WTC11 (cell line): ENCODE results near the gene STXBP2. TPM values are rescaled to one million over a fixed set of nuclear protein-coding genes. Genes with fewer than 3 reads are reported as not detected.

ENCODE experiments used
- ATAC-seq: fragments of 200-7000 bp; cut with Tn5 transposase; 2 replicates; pipeline ENCODE4 v1.10.0; 2021; ENCODE audit warnings: mild to moderate bottlenecking, moderate library complexity
- CTCF ChIA-PET: fragments of 300-600 bp; sonication (Branson Sonifier 250); formaldehyde crosslinking; loops from one replicate; lab custom pipeline; 2021; ENCODE audit warnings: antibody characterized with exemption; lab: Charles Lee
- POLR2A ChIA-PET: fragments of 350-600 bp; sonication (Branson Sonifier 250); formaldehyde crosslinking; loops from one replicate; lab custom pipeline; 2021; ENCODE audit warnings: antibody characterized with exemption; lab: Charles Lee
- DNase-seq: peaks from one replicate; pipeline ENCODE4 v3.0.0; 2021; ENCODE audit warnings: low spot score
- H3K27ac Mint-ChIP-seq: 2 replicates; pipeline ENCODE4 v1.8.0; 2021; ENCODE audit warnings: mixed read lengths
- H3K27me3 Mint-ChIP-seq: 2 replicates; pipeline ENCODE4 v1.8.0; 2021; ENCODE audit warnings: low read depth, mild to moderate bottlenecking, moderate library complexity, mixed read lengths
- H3K36me3 Mint-ChIP-seq: 2 replicates; pipeline ENCODE4 v1.8.0; 2021; ENCODE audit warnings: mixed read lengths
- H3K4me1 Mint-ChIP-seq: 2 replicates; pipeline ENCODE4 v1.8.0; 2022; ENCODE audit warnings: mixed read lengths
- H3K4me3 Mint-ChIP-seq: 2 replicates; pipeline ENCODE4 v1.8.0; 2021; ENCODE audit warnings: mild to moderate bottlenecking, moderate library complexity, mixed read lengths
- H3K9me3 Mint-ChIP-seq: 2 replicates; pipeline ENCODE4 v1.8.0; 2021; ENCODE audit warnings: mixed read lengths
- ARID4B ChIP-seq: sonication (generic); formaldehyde crosslinking; IDR thresholded peaks from 2 replicates; pipeline ENCODE4 v1.8.0; 2023; ENCODE audit warnings: missing genetic modification reagents, mild to moderate bottlenecking, borderline replicate concordance
- CBFB ChIP-seq: sonication (generic); formaldehyde crosslinking; IDR thresholded peaks from 2 replicates; pipeline ENCODE4 v1.8.1; 2022; ENCODE audit warnings: mild to moderate bottlenecking, low read depth, missing genetic modification reagents
- CREM ChIP-seq: sonication (generic); formaldehyde crosslinking; IDR thresholded peaks from 2 replicates; pipeline ENCODE4 v1.8.1; 2022; ENCODE audit warnings: mild to moderate bottlenecking, missing genetic modification reagents, moderate library complexity
- FOXK1 ChIP-seq: sonication (generic); formaldehyde crosslinking; IDR thresholded peaks from 2 replicates; pipeline ENCODE4 v1.8.0; 2022; ENCODE audit warnings: mild to moderate bottlenecking, moderate library complexity, missing genetic modification reagents
- MYBL2 ChIP-seq: sonication (generic); formaldehyde crosslinking; IDR thresholded peaks from 2 replicates; pipeline ENCODE4 v1.8.1; 2023; ENCODE audit warnings: mild to moderate bottlenecking, moderate library complexity, missing genetic modification reagents
- NR1H2 ChIP-seq: sonication (generic); formaldehyde crosslinking; IDR thresholded peaks from 2 replicates; pipeline ENCODE4 v1.9.0; 2021; ENCODE audit warnings: mild to moderate bottlenecking, moderate library complexity, missing genetic modification reagents
- PRDM15 ChIP-seq: sonication (generic); formaldehyde crosslinking; IDR thresholded peaks from 2 replicates; pipeline ENCODE4 v1.8.0; 2022; ENCODE audit warnings: missing genetic modification reagents
- RELA ChIP-seq: sonication (generic); formaldehyde crosslinking; IDR thresholded peaks from 2 replicates; pipeline ENCODE4 v1.8.1; 2022; ENCODE audit warnings: missing genetic modification reagents, mild to moderate bottlenecking, borderline replicate concordance
- RORB ChIP-seq: fragments of 250-450 bp; sonication (Bioruptor Pico); IDR thresholded peaks from 2 replicates; pipeline ENCODE4 v1.9.0; 2021; ENCODE audit warnings: mild to moderate bottlenecking
- TEAD4 ChIP-seq: sonication (generic); formaldehyde crosslinking; IDR thresholded peaks from 2 replicates; pipeline ENCODE4 v1.8.0; 2022; ENCODE audit warnings: mild to moderate bottlenecking, missing genetic modification reagents
- USF2 ChIP-seq: sonication (generic); formaldehyde crosslinking; IDR thresholded peaks from 2 replicates; pipeline ENCODE4 v1.8.1; 2023; ENCODE audit warnings: mild to moderate bottlenecking, missing genetic modification reagents, moderate library complexity
- ZBTB21 ChIP-seq: sonication (generic); formaldehyde crosslinking; IDR thresholded peaks from 2 replicates; pipeline ENCODE4 v1.8.1; 2023; ENCODE audit warnings: mild to moderate bottlenecking, missing genetic modification reagents, borderline replicate concordance
- ZNF121 ChIP-seq: sonication (generic); formaldehyde crosslinking; IDR thresholded peaks from 2 replicates; pipeline ENCODE4 v1.8.0; 2023; ENCODE audit warnings: missing genetic modification reagents
- ZNF396 ChIP-seq: fragments of 250-450 bp; sonication (Bioruptor Pico); IDR thresholded peaks from 2 replicates; pipeline ENCODE4 v1.8.0; 2021; ENCODE audit warnings: mild to moderate bottlenecking, moderate library complexity, borderline replicate concordance
- ZNF423 ChIP-seq: fragments of 250-450 bp; sonication (Bioruptor Pico); IDR thresholded peaks from 2 replicates; pipeline ENCODE4 v2.1.2; 2022; ENCODE audit warnings: mild to moderate bottlenecking, moderate library complexity
- ZNF671 ChIP-seq: fragments of 250-450 bp; sonication (Bioruptor Pico); IDR thresholded peaks from 2 replicates; pipeline ENCODE4 v1.8.0; 2021; ENCODE audit warnings: mild to moderate bottlenecking
- ZSCAN18 ChIP-seq: fragments of 250-450 bp; sonication (Bioruptor Pico); IDR thresholded peaks from 2 replicates; pipeline ENCODE4 v2.1.2; 2022; ENCODE audit warnings: mild to moderate bottlenecking, moderate library complexity
- total RNA-seq: library from RNA; stranded (reverse); gene quantifications from 3 replicates; pipeline ENCODE4 v1.2.3, GENCODE V29; 2021

STXBP2 gene
- total RNA-seq, 1 experiment from 2014 or later = 68.9 TPM

GRCh38 chr19:7602935-7603497, 33.9 kb upstream of the STXBP2 start:
- no peak for ATAC-seq
- H3K27ac Mint-ChIP-seq = no peak overlapping the region
- ChIA-PET CTCF (interaction anchor here (0.6 to 5.3 kb wide), 3 partner anchors 35 to 383 kb away, joined by 3 to 87 read pairs (median 4); no protein-coding TSS in a partner anchor), POLR2A (no interaction called here)
- no peaks in the 10 kb centered on the region for H3K27me3 Mint-ChIP-seq
- H3K4me1 Mint-ChIP-seq = peaks cover 12% of the 10 kb centered on the region
- peaks cover 3% of the 10 kb centered on the region; the same call in 1 of the 2 replicates for H3K36me3 Mint-ChIP-seq
- no peak overlapping the region for H3K4me3 Mint-ChIP-seq
- no peak for DNase-seq
- no peaks in the 10 kb centered on the region for H3K9me3 Mint-ChIP-seq
- TF ChIP-seq CREM (CRISPR knock-in tag) (no peak), CBFB (CRISPR knock-in tag) (no peak), ZNF671 (no peak), TEAD4 (CRISPR knock-in tag) (no peak)
- TF ChIP-seq, all 79 proteins: peak for 0

GRCh38 chr19:7603919-7604318, 33.0 kb upstream of the STXBP2 start:
- Mint-ChIP-seq H3K27ac (no peak overlapping the region), H3K4me3 (no peak overlapping the region), H3K27me3 (no peaks in the 10 kb centered on the region), H3K9me3 (no peaks in the 10 kb centered on the region), H3K36me3 (peaks cover 3% of the 10 kb centered on the region), H3K4me1 (peaks cover 10% of the 10 kb centered on the region)
- ATAC-seq = no peak
- DNase-seq = no peak
- ChIA-PET POLR2A (interaction anchor here (1.5 kb wide), 1 partner anchor 36 kb away, joined by 5 read pairs; no protein-coding TSS in a partner anchor), CTCF (interaction anchor here (2.4 to 5.3 kb wide), 3 partner anchors 8 to 36 kb away, joined by 6 to 87 read pairs (median 16); partner anchors contain the start of genes CAMSAP3, PET100 and XAB2)
- TF ChIP-seq PRDM15 = no peak

GRCh38 chr19:7605490-7606222, 31.3 kb upstream of the STXBP2 start:
- ChIA-PET CTCF (interaction anchor here (0.5 to 5.3 kb wide), 13 partner anchors 10 to 375 kb away, joined by 3 to 87 read pairs (median 4); partner anchors contain the start of genes CAMSAP3, PET100, TRAPPC5 and XAB2), POLR2A (interaction anchor here (1.0 to 1.5 kb wide), 3 partner anchors 10 to 37 kb away, joined by 3 to 5 read pairs (median 3); partner anchors contain the start of genes CAMSAP3, PET100 and XAB2)
- ATAC-seq (peak; percentile 89), DNase-seq (peak; percentile 89)
- peaks cover 8% of the 10 kb centered on the region for H3K36me3 Mint-ChIP-seq
- H3K4me1 Mint-ChIP-seq = peaks cover 10% of the 10 kb centered on the region
- no peaks in the 10 kb centered on the region for H3K27me3 Mint-ChIP-seq
- TF ChIP-seq USF2 (CRISPR knock-in tag) = no peak
- no peak for TF ChIP-seq CBFB (CRISPR knock-in tag)
- no peak for TF ChIP-seq ZNF396 (CRISPR knock-in tag)
- TF ChIP-seq ZBTB21 = no peak
- no peak for TF ChIP-seq RORB (CRISPR knock-in tag)
- no peak for TF ChIP-seq FOXK1 (CRISPR knock-in tag)
- TF ChIP-seq NR1H2 = no peak
- no peak for TF ChIP-seq ZNF423 (CRISPR knock-in tag)
- TF ChIP-seq ZNF121 = no peak
- TF ChIP-seq ZSCAN18 (CRISPR knock-in tag) = no peak
- no peak for TF ChIP-seq RELA (CRISPR knock-in tag)
- TF ChIP-seq MYBL2 (CRISPR knock-in tag) = no peak
- no peak for TF ChIP-seq ARID4B (CRISPR knock-in tag)
- no peak overlapping the region for H3K4me3 Mint-ChIP-seq
- H3K27ac Mint-ChIP-seq = no peak overlapping the region; the same call in 1 of the 2 replicates
- H3K9me3 Mint-ChIP-seq = no peaks in the 10 kb centered on the region
